Endodermal cell (in vitro differentiated cells): ENCODE results near the gene BRIX1. TPM values are rescaled to one million over a fixed set of nuclear protein-coding genes. Genes with fewer than 3 reads are reported as not detected.

ENCODE experiments used
- DNase-seq: peaks from one replicate; pipeline ENCODE4 v3.0.0-alpha.2; 2017
- H3K27ac ChIP-seq: 2 replicates; pipeline ENCODE4 v1.5.1; 2013; ENCODE audit warnings: mild to moderate bottlenecking, low read depth, low read length, moderate library complexity
- H3K27me3 ChIP-seq: 2 replicates; pipeline ENCODE4 v1.6.1; 2013; ENCODE audit warnings: mild to moderate bottlenecking, low read length, moderate library complexity; ENCODE audit not compliant: insufficient read depth, control insufficient read depth, poor library complexity, severe bottlenecking
- H3K36me3 ChIP-seq: 2 replicates; pipeline ENCODE4 v1.7.0; 2013; ENCODE audit warnings: mild to moderate bottlenecking, low read length, moderate library complexity; ENCODE audit not compliant: control insufficient read depth, insufficient read depth
- H3K4me1 ChIP-seq: one replicate; pipeline ENCODE4 v1.7.0; 2013; ENCODE audit warnings: low read length; ENCODE audit not compliant: control insufficient read depth, insufficient read depth
- H3K4me3 ChIP-seq: 2 replicates; pipeline ENCODE4 v1.5.1; 2013; ENCODE audit warnings: mild to moderate bottlenecking, low read length, moderate library complexity
- H3K9ac ChIP-seq: 2 replicates; pipeline ENCODE4 v1.6.1; 2013; ENCODE audit warnings: mild to moderate bottlenecking, low read length, moderate library complexity; ENCODE audit not compliant: poor library complexity, severe bottlenecking; ENCODE audit errors: extremely low read depth
- H3K9me3 ChIP-seq: 2 replicates; pipeline ENCODE4 v1.6.1; 2013; ENCODE audit warnings: mild to moderate bottlenecking, low read length, moderate library complexity; ENCODE audit not compliant: control insufficient read depth
- H3K27ac Mint-ChIP-seq: 2 replicates; pipeline ENCODE4 v1.8.0; 2020; ENCODE audit warnings: mixed read lengths
- H3K27me3 Mint-ChIP-seq: 2 replicates; pipeline ENCODE4 v1.8.0; 2021; ENCODE audit warnings: mild to moderate bottlenecking, mixed read lengths; ENCODE audit not compliant: insufficient read depth
- H3K36me3 Mint-ChIP-seq: 2 replicates; pipeline ENCODE4 v1.8.0; 2020; ENCODE audit warnings: low read depth, mixed read lengths
- H3K4me1 Mint-ChIP-seq: 2 replicates; pipeline ENCODE4 v1.8.0; 2020; ENCODE audit warnings: mixed read lengths
- H3K4me3 Mint-ChIP-seq: 2 replicates; pipeline ENCODE4 v1.8.0; 2020; ENCODE audit warnings: mild to moderate bottlenecking, moderate library complexity, mixed read lengths
- H3K9me3 Mint-ChIP-seq: 2 replicates; pipeline ENCODE4 v1.8.0; 2020; ENCODE audit warnings: mild to moderate bottlenecking, mixed read lengths
- WGBS, 2 experiments: methylation state at CpG; one replicate each; pipeline versions ENCODE4 v1.1.5 to v1.1.7; 2013; ENCODE audit warnings: missing lambda C conversion rate in 2 of 2, mixed read lengths in 1 of 2; ENCODE audit not compliant: insufficient coverage in 1 of 2, insufficient read length in 1 of 2; 5-methylcytosine and 5-hydroxymethylcytosine counted together
- long read RNA-seq, 4 experiments: library from polyadenylated mRNA in 2 of 4; library from RNA in 1 of 4; library from capped mRNA in 1 of 4; stranded (forward) in 3 of 4; unstranded in 1 of 4; transcript quantifications; one replicate each; pipeline ENCODE4 v2.0.0, GENCODE V29; 2020 to 2021; ENCODE audit warnings: inconsistent platforms in 1 of 4
- polyA plus RNA-seq, 2 experiments: library from polyadenylated mRNA; stranded (reverse); fragments of 50-300 nt; gene quantifications; one replicate each; pipeline ENCODE4 v1.2.3, GENCODE V29; 2013
- total RNA-seq, 2 donors: library from RNA; stranded (reverse); fragmentation: NEBNext Ultra II Directional in 1 of 2; extraction: Animal tissue kit (Norgen Biotek cat#: 25700) in 1 of 2; gene quantifications; 2 replicates in 1 of 2; 3 replicates in 1 of 2; pipeline ENCODE4 v1.2.1, GENCODE V29; 2021
- TF ChIP-seq, protein P1 (sequence below): fragments of 200-600 bp; sonication (generic); conservative IDR thresholded peaks from 2 replicates; pipeline ENCODE4 v1.5.0; 2021; ENCODE audit warnings: antibody characterized with exemption, mild to moderate bottlenecking

The BRIX1 gene, protein sequence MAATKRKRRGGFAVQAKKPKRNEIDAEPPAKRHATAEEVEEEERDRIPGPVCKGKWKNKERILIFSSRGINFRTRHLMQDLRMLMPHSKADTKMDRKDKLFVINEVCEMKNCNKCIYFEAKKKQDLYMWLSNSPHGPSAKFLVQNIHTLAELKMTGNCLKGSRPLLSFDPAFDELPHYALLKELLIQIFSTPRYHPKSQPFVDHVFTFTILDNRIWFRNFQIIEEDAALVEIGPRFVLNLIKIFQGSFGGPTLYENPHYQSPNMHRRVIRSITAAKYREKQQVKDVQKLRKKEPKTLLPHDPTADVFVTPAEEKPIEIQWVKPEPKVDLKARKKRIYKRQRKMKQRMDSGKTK
- total RNA-seq: 10 to 100 TPM; 46.0 to 54.7 TPM
- polyA plus RNA-seq (2013, experiment 1 of 2): 45.1 TPM
- polyA plus RNA-seq (2013, experiment 2 of 2): 43.8 TPM
- long read RNA-seq, experiment 1, transcript BRIX1-201 (10 exons, 1,926 nt): major isoform, 31 of 43 reads
- long read RNA-seq, experiment 1, partial matches to known transcripts: 4 of 43 reads
- long read RNA-seq, experiment 1, other reads (novel, unspliced or antisense): 8 of 43 reads
- long read RNA-seq, experiment 2, transcript BRIX1-201 (10 exons, 1,926 nt): major isoform, 103 of 110 reads
- long read RNA-seq, experiment 2, partial matches to known transcripts: 2 of 110 reads
- long read RNA-seq, experiment 2, other reads (novel, unspliced or antisense): 5 of 110 reads
- long read RNA-seq, experiment 3, transcript BRIX1-201 (10 exons, 1,926 nt): major isoform, 159 of 179 reads
- long read RNA-seq, experiment 3, partial matches to known transcripts: 1 of 179 reads
- long read RNA-seq, experiment 3, other reads (novel, unspliced or antisense): 16 of 179 reads
- long read RNA-seq, experiment 4, transcript BRIX1-201 (10 exons, 1,926 nt): major isoform, 114 of 119 reads
- long read RNA-seq, experiment 4, partial matches to known transcripts: 0 of 119 reads
- long read RNA-seq, experiment 4, other reads (novel, unspliced or antisense): 4 of 119 reads

DNA sequence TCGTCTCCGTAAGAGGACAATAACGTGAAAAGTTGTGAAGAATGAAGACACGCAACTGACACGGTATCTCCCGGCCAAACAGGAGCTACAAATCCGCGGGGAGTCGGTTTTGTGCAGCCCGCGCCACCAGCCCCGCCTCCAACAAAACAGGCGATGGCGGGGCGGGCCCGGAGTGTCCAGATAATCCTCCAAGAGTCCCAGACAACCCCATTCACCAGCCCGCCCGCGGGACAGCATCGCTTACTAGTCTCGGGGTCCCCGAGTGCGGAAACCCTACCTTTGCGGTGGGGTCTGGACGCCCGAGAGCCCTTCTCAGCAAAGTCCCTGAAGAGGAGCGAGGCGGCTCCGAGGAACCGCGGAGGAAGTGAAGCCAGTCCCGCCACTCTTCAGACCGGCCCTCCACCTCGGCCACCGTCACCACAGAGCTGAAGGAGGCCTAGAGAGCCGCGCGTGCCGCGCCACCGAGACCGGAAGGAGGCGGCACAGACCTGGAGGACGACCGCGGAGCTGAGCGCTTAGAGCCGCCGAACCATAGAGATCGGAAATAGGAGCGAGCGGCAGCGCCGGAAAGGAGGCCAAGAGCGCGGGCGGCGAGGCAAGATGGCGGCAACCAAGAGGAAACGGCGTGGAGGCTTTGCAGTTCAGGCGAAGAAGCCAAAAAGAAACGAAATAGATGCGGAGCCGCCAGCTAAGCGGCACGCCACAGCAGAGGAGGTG, at the start of gene BRIX1, which contains the start of gene RAD1:
BRIX1 (plus strand) TSS at position 573 of the 717 bp plus-strand sequence; CDS start at position 601, 28 bp downstream.
RAD1 (minus strand) TSS at position 366 of the 717 bp plus-strand sequence. CDS start 612 bp downstream, outside the sequence.
- H3K36me3 ChIP-seq: peaks cover 46% of the 10 kb centered on the region
- no peaks in the 10 kb centered on the region for H3K9me3 ChIP-seq
- peaks cover 23% of the 10 kb centered on the region for H3K36me3 Mint-ChIP-seq
- peak; percentile 99 for DNase-seq
- no peaks in the 10 kb centered on the region for H3K27me3 ChIP-seq
- no peak within 1 kb of the TSS for H3K27ac Mint-ChIP-seq
- peak within 1 kb of the TSS; percentile 92 for H3K27ac ChIP-seq
- H3K4me3 ChIP-seq: peak within 1 kb of the TSS; percentile 97
- TF ChIP-seq, protein P1, sequence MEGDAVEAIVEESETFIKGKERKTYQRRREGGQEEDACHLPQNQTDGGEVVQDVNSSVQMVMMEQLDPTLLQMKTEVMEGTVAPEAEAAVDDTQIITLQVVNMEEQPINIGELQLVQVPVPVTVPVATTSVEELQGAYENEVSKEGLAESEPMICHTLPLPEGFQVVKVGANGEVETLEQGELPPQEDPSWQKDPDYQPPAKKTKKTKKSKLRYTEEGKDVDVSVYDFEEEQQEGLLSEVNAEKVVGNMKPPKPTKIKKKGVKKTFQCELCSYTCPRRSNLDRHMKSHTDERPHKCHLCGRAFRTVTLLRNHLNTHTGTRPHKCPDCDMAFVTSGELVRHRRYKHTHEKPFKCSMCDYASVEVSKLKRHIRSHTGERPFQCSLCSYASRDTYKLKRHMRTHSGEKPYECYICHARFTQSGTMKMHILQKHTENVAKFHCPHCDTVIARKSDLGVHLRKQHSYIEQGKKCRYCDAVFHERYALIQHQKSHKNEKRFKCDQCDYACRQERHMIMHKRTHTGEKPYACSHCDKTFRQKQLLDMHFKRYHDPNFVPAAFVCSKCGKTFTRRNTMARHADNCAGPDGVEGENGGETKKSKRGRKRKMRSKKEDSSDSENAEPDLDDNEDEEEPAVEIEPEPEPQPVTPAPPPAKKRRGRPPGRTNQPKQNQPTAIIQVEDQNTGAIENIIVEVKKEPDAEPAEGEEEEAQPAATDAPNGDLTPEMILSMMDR: peak; percentile 42
- H3K9me3 Mint-ChIP-seq: no peaks in the 10 kb centered on the region
- H3K9ac ChIP-seq: peak within 1 kb of the TSS; percentile 95
- WGBS, 2 experiments: 0 to 1% methylated on average over 51 to 67 of the region's 67 CpGs
- H3K4me3 Mint-ChIP-seq: no peak within 1 kb of the TSS
- no peaks in the 10 kb centered on the region for H3K27me3 Mint-ChIP-seq
- peaks cover 26% of the 10 kb centered on the region for H3K4me1 Mint-ChIP-seq
- H3K4me1 ChIP-seq: no peaks in the 10 kb centered on the region

DNA sequence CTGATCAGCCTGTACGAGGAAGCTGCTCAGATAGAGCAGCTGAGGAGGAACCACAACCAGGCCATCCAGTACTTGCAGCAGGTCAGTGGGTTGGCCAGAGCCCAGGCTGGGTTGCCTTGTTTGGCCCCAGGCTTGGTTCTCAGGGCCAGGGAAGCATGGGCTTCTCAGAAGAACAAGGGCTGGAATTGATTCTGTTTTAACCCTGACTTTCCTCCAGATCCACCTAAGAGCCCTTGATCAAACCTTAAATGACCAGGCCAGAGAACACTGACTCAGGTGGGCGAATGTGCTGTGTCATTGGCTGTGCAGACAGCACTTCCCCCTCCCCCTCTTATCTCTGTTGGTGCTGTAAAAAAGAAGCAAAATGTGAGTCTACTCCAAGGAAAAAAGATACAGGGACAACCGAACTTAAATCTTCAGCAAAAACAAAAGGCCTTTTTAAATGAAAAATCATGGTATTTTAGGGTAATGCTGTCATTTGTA, 48.5 kb upstream of the BRIX1 start:
- no peaks in the 10 kb centered on the region for H3K36me3 ChIP-seq
- no peak overlapping the region for H3K9ac ChIP-seq
- Mint-ChIP-seq H3K9me3 (no peaks in the 10 kb centered on the region), H3K36me3 (no peaks in the 10 kb centered on the region), H3K27ac (peak overlapping the region; percentile 32), H3K4me1 (peaks cover 17% of the 10 kb centered on the region), H3K27me3 (no peaks in the 10 kb centered on the region), H3K4me3 (no peak overlapping the region)
- no peaks in the 10 kb centered on the region for H3K4me1 ChIP-seq
- no peak overlapping the region for H3K27ac ChIP-seq
- 84% methylated on average over 3 of the region's 3 CpGs; no CpG with 5 or more reads in 1 of the 2 experiments for WGBS, 2 experiments
- H3K9me3 ChIP-seq: no peaks in the 10 kb centered on the region
- TF ChIP-seq, protein P1: no peak
- no peaks in the 10 kb centered on the region for H3K27me3 ChIP-seq
- DNase-seq: peak; percentile 52
- H3K4me3 ChIP-seq: no peak overlapping the region
